ENCODE results near the gene RASSF9. TPM values are rescaled to one million over a fixed set of nuclear protein-coding genes. Genes with fewer than 3 reads are reported as not detected.

RASSF9 gene
- total RNA-seq, 1 donor from 2014 or later, result 1.9 TPM

Other genes starting within 250 kb of the RASSF9 start
- 0.17 TPM for gene NTS, start 37.9 kb upstream of the RASSF9 start, total RNA-seq